Psoas muscle (tissue), 8 donors: ENCODE results near the gene ADM. TPM values are rescaled to one million over a fixed set of nuclear protein-coding genes. Genes with fewer than 3 reads are reported as not detected.
A peak's percentile ranks its signal among the peaks of the same experiment; 100 is the strongest.

ENCODE experiments used
- ATAC-seq, 4 donors: fragments of 200-7000 bp; cut with Tn5 transposase; one replicate each; pipeline ENCODE4 v1.9.1; 2020; ENCODE audit warnings: moderate library complexity in 3 of 4, mild to moderate bottlenecking in 2 of 4
- DNase-seq, 2 donors: peaks; one replicate each; pipeline ENCODE4 v3.0.0-alpha.2; 2020
- H3K27ac ChIP-seq: fragments of 200-600 bp; one replicate; pipeline ENCODE4 v1.8.0; 2022
- H3K27me3 ChIP-seq, 3 donors: fragments of 200-600 bp in 1 of 3; one replicate each; pipeline versions ENCODE4 v1.6.1 to v1.8.0; 2013 to 2022; ENCODE audit warnings: low read length in 2 of 3, mild to moderate bottlenecking in 2 of 3, moderate library complexity in 1 of 3; ENCODE audit not compliant: insufficient read depth in 3 of 3
- H3K36me3 ChIP-seq, 2 donors: fragments of 200-600 bp in 1 of 2; one replicate each; pipeline versions ENCODE4 v1.6.1 to v1.8.0; 2013 to 2022; ENCODE audit warnings: low read depth in 1 of 2, mild to moderate bottlenecking in 1 of 2, moderate library complexity in 1 of 2; ENCODE audit not compliant: insufficient read depth in 1 of 2
- H3K4me1 ChIP-seq: fragments of 200-600 bp; one replicate; pipeline ENCODE4 v1.8.0; 2022
- H3K4me3 ChIP-seq: fragments of 200-600 bp; one replicate; pipeline ENCODE4 v1.8.0; 2022; ENCODE audit warnings: mild to moderate bottlenecking
- H3K9me3 ChIP-seq: fragments of 200-600 bp; one replicate; pipeline ENCODE4 v1.8.0; 2022
- CTCF ChIP-seq: fragments of 200-600 bp; IDR thresholded peaks from one replicate; pipeline ENCODE4 v1.8.0; 2022; ENCODE audit warnings: antibody characterized with exemption
- WGBS, 3 donors: extraction: QIAGEN DNeasy Blood & Tissue Kit; methylation state at CpG; one replicate each; pipeline versions ENCODE4 v1.1.6 to v1.1.7; 2013; 5-methylcytosine and 5-hydroxymethylcytosine counted together
- intact Hi-C, 2 donors: fragments of 100-400 bp; cut with DNase I; formaldehyde crosslinking; loops; one replicate each; pipeline versions ENCODE4 v1.11.0 to v1.14.2; 2022
- polyA plus RNA-seq, 3 donors: library from polyadenylated mRNA; stranded (reverse); fragments of 200-250 nt; gene quantifications; one replicate each; pipeline ENCODE4 v1.2.3, GENCODE V29; 2013
- total RNA-seq, 4 donors: library from RNA; stranded (reverse); fragmentation: NEBNext Ultra II Directional in 2 of 4; extraction: Animal tissue kit (Norgen Biotek cat#: 25700) in 2 of 4; gene quantifications; one replicate each; pipeline versions ENCODE4 v1.2.1 to v1.2.4, GENCODE V29; 2021 to 2023
- donor health status: healthy with polysubstance abuse.
- donor health status: DM: no; HTN: no; CAD: no; lungs with moderate emphysema.
- donor health status: Bipolar disorder and iron deficiency.
- donor health status: healthy.
- donor health status: DM: yes; HTN: yes; CAD: no.
- donor health status: DM: no; HTN: no; CAD: no.
- donor health status: DM: no; HTN: no; CAD: no.
- donor health status: DM: yes; HTN: yes; CAD: no.

The ADM gene
- total and polyA plus RNA-seq, 7 donors = 11.7 to 73.3 (median 23.1) TPM

- 36 to 47% (median 38%) methylated on average over 20 of the region's 20 CpGs for WGBS, 3 donors
- DNase-seq = peak; percentile 26 to 63
- Histone ChIP-seq H3K27me3 (no peaks in the 10 kb centered on the region), H3K4me1 (peaks cover 34% of the 10 kb centered on the region), H3K9me3 (no peaks in the 10 kb centered on the region), H3K36me3 (no peaks in the 10 kb centered on the region), H3K27ac (peak overlapping the region; percentile 83), H3K4me3 (no peak overlapping the region)
- ATAC-seq = peak; percentile 81 to 92 (median 84)
- intact Hi-C loops = no loop called here
- TF ChIP-seq CTCF = no peak
These were observed 47.1 kb downstream of the ADM start for GRCh38 chr11:10351765-10352641.

DNA sequence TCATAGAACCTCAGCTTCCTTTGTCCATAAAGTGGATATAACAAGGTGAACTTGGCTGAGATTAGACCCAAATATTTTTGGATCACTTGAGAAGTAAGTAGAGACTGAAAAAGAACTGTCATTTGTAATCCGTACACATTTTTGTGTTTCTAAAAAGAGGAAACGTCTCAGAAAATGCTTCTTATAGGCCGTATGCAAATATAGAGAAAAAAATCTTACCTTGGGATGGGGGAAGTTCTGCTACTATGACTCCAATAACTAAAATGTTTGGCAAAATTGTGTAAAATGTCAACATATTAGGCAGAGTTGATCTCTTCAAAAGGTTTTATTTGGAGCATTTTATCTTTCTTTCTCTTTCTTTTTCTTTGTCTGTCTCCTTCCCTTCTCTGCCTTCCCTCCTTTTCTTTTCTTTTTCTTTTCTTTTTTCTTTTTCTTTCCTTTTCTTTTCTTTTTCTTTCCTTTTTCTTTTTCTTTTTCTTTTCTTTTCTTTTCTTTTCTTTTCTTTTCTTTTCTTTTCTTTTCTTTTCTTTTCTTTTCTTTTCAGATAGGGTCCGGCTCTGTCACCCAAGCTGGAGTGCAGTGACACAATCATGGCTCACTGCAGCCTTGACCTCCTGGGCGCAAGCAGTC lies 48.2 kb downstream of the ADM start:
- H3K27me3 ChIP-seq = no peaks in the 10 kb centered on the region
- DNase-seq = no peak
- H3K36me3 ChIP-seq = no peaks in the 10 kb centered on the region
- peak overlapping the region; percentile 83 for H3K27ac ChIP-seq
- no peaks in the 10 kb centered on the region for H3K9me3 ChIP-seq
- no peak overlapping the region for H3K4me3 ChIP-seq
- intact Hi-C loops = no loop called here
- no peak for TF ChIP-seq CTCF
- no peak for ATAC-seq
- 86 to 93% (median 91%) methylated on average over 5 of the region's 5 CpGs for WGBS, 3 donors
- peaks cover 34% of the 10 kb centered on the region for H3K4me1 ChIP-seq

DNA sequence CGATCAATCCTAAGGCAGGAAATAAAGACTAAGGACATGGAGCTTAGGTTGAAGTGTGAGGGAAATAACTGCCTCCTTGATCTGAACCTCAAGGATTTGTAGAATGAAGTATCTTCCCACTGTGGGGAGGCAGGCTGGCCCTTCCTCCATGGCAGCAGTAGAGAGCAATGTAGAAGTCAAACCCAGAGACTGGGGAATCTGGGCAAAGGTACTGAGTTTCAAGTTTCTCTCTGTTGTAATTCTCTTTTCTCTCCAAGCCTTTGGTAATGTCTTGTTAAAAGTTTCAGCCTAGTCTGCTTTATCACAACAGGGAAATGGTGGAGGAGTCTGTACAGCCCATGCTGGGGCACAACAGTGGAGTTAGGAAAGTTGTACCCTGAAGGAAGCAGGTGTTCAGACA lies 49.5 kb downstream of the ADM start:
- no peaks in the 10 kb centered on the region for H3K27me3 ChIP-seq
- peak in 3 of 4 donors; percentile 31 to 57 (median 47) for ATAC-seq
- H3K4me3 ChIP-seq = no peak overlapping the region
- no peaks in the 10 kb centered on the region for H3K36me3 ChIP-seq
- intact Hi-C loops = no loop called here
- H3K27ac ChIP-seq = peak overlapping the region; percentile 61
- no peak for DNase-seq
- H3K4me1 ChIP-seq = peaks cover 34% of the 10 kb centered on the region
- no peaks in the 10 kb centered on the region for H3K9me3 ChIP-seq
- TF ChIP-seq CTCF = no peak
- 71 to 78% (median 77%) methylated on average over 1 of the region's 1 CpG for WGBS, 3 donors

GRCh38 chr11:10355257-10355661 lies 50.4 kb downstream of the ADM start:
- Histone ChIP-seq H3K36me3 (no peaks in the 10 kb centered on the region), H3K4me1 (peaks cover 34% of the 10 kb centered on the region), H3K27ac (no peak overlapping the region), H3K27me3 (no peaks in the 10 kb centered on the region), H3K4me3 (no peak overlapping the region), H3K9me3 (no peaks in the 10 kb centered on the region)
- no peak for ATAC-seq
- intact Hi-C loops = no loop called here
- TF ChIP-seq CTCF = no peak
- no peak for DNase-seq
- 29 to 31% (median 29%) methylated on average over 2 of the region's 2 CpGs for WGBS, 3 donors
